ENCODE results near the gene UBALD1. TPM values are rescaled to one million over a fixed set of nuclear protein-coding genes. Genes with fewer than 3 reads are reported as not detected.

Gene UBALD1
- total RNA-seq, 1 donor from 2014 or later = 49.1 TPM

Other genes starting within 250 kb of the UBALD1 start
- gene VASN, start 243.0 kb downstream of the UBALD1 start, total RNA-seq = 31.5 TPM
- gene CORO7, start 198.3 kb downstream of the UBALD1 start, total RNA-seq = 58.3 TPM
- 41.0 TPM for gene DNAJA3, start 189.0 kb downstream of the UBALD1 start, total RNA-seq
- gene NMRAL1, start 140.3 kb downstream of the UBALD1 start, total RNA-seq = 58.9 TPM
- gene HMOX2, start 138.5 kb downstream of the UBALD1 start, total RNA-seq = 85.2 TPM
- gene CDIP1, start 76.1 kb downstream of the UBALD1 start, total RNA-seq = 38.7 TPM
- 0.06 TPM for gene C16orf96, start 58.5 kb downstream of the UBALD1 start, total RNA-seq
- 127 TPM for gene MGRN1, start 9.9 kb upstream of the UBALD1 start, total RNA-seq
- gene NUDT16L1, start 78.7 kb upstream of the UBALD1 start, total RNA-seq = 67.0 TPM
- gene ANKS3, start 119.4 kb upstream of the UBALD1 start, total RNA-seq = 27.1 TPM
- 2.5 TPM for gene DNAAF8, start 119.6 kb upstream of the UBALD1 start, total RNA-seq
- gene ZNF500, start 152.3 kb upstream of the UBALD1 start, total RNA-seq = 23.4 TPM
- not detected for gene SEPTIN12, start 173.5 kb upstream of the UBALD1 start, total RNA-seq
- gene SMIM22, start 180.5 kb upstream of the UBALD1 start, total RNA-seq = 194 TPM
- 71.0 TPM for gene ROGDI, start 187.7 kb upstream of the UBALD1 start, total RNA-seq
- 128 TPM for gene GLYR1, start 232.4 kb upstream of the UBALD1 start, total RNA-seq
- gene UBN1, start 232.6 kb upstream of the UBALD1 start, total RNA-seq = 35.3 TPM